Hepatic stellate cell (primary cell): ENCODE measurements around the gene MUC16.
"Not testable (repeated sequence)": the region's sequence is repeated elsewhere in the genome, so short reads cannot be mapped to it uniquely, and the experiment has no call there.

Experiments used
- DNase-seq: peaks from one replicate; pipeline ENCODE4 v3.0.0; 2011; ENCODE audit warnings: low spot score

MUC16 gene

GRCh38 chr19:9009935-9010651 is at the start of gene MUC16:
Gene MUC16, minus strand, starts transcription at chr19:9010409.
- DNase-seq, result no peak

- no peak for DNase-seq
Measured at GRCh38 chr19:9058905-9059667, 48.9 kb upstream of the MUC16 start.

GRCh38 chr19:9057505-9058258 is 47.5 kb upstream of the MUC16 start:
- no peak for DNase-seq

DNA sequence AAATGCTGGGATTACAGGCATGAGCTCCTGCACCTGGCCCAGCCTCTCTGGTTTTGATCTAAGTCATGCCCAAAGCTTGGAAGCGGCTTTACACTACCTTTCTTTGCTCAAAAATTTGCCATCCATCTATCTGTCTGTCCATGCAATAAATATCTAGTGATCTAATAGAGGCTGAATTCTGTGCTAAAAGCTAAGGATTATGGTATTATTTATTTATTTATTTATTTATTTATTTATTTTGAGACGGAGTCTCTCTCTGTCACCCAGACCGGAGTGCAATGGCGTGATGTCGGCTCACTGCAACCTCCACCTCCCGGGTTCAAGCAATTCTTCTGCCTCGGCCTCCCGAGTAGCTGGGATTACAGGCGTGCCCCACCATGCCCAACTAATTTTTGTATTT is 45.9 kb upstream of the MUC16 start:
- not testable (repeated sequence) for DNase-seq

DNA sequence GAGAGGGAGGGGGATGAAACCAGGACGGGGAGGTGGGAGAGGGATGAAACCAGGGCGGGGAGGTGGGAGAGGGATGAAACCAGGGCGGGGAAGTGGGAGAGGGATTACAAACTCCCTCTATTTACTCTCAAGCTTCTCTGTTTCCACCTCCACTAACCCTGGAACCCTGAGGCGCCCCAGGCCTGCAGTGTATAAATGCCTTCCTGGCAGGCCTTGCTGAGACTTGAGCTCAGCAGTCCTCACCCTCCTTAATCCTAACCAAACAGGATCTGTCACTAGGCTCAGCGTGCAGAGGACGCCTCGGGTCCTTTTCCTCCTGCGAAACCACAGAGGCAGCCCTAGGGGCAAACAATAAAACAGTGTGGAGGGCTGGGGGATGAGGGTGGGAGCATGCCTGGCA is 44.6 kb upstream of the MUC16 start:
- no peak for DNase-seq

- no peak for DNase-seq
Measured at GRCh38 chr19:9054207-9054606, 44.0 kb upstream of the MUC16 start.

GRCh38 chr19:9053674-9054073 is 43.5 kb upstream of the MUC16 start:
- DNase-seq, result not testable (repeated sequence)

DNA sequence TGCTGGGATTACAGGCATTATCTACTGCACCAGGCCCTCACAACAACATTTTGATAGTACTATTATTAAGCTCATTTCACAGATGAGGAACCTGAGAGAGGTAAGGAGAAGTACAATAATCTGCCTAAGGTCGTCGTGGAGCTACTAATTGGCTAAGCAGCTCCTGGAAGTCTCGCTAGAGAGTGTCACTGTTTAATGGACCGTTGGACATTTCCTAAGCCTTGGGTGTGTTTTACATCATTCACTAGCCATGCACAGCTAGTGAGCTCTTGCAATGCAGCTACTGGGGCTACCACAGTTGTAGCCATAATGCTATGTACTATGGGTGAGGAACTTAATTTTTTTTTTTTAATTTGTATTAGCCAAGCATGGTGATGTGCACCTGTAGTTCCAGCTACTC is 42.7 kb upstream of the MUC16 start:
- no peak for DNase-seq

DNA sequence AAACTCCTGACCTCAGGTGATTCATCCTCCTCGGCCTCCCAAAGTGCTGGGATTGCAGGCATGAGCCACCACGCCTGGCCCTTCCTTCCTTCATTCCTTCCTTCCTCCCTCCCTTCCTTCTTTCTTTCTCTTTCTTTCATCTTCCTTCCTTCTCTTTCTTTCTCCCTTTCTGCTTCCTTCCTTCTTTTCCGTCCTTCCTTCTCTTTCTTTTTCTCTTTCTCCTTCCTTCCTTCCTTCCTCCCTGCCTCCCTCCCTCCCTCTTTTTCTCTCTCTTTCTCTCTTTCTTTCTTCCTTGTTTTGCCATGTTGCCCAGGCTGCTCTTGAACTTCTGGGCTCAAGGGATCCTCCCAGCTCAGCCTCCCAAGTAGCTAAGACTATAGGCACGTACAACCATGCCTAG is 36.5 kb upstream of the MUC16 start:
- no peak for DNase-seq

GRCh38 chr19:9044449-9044848 is 34.2 kb upstream of the MUC16 start:
- no peak for DNase-seq

- no peak for DNase-seq
Measured at GRCh38 chr19:9043524-9043923, 33.3 kb upstream of the MUC16 start.

DNA sequence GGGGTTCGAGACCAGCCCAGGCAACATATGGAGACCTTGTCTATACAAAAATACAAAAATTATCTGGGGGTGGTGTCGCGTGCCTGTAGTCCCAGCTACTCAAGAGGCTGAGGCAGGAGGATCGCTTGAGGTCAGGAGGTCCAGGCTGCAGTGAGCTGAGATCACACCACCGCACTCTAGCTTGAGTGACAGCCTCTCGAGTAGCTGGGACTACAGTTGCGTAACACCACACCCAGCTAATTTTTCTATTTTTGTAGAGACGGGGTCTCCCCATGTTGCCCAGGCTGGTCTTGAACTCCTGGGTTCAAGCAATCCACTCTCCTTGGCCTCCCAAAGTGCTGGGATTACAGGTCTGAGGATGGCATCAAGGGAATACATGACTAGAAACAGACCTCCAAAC is 30.8 kb upstream of the MUC16 start:
- DNase-seq, result no peak

DNA sequence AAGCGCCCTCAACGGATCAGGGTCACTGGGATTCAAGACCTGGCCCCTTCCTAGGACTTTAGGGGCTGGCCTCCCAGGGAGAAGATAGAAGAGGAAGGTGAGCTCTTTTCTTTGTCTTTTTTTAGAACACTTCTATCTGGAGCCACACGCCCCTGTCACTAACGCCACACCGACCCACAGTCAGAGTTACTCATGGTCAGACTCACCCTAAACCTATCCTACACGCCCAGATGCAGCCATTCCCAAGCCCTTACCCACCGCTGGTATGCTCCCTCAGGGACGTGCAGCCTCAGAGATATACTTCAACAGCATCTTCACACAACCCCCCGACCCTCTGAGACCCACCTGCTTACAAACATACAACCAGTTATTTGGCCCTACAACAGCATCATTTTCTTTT is 29.9 kb upstream of the MUC16 start:
- no peak for DNase-seq

- no peak for DNase-seq
Measured at GRCh38 chr19:9039728-9040127, 29.5 kb upstream of the MUC16 start.

DNA sequence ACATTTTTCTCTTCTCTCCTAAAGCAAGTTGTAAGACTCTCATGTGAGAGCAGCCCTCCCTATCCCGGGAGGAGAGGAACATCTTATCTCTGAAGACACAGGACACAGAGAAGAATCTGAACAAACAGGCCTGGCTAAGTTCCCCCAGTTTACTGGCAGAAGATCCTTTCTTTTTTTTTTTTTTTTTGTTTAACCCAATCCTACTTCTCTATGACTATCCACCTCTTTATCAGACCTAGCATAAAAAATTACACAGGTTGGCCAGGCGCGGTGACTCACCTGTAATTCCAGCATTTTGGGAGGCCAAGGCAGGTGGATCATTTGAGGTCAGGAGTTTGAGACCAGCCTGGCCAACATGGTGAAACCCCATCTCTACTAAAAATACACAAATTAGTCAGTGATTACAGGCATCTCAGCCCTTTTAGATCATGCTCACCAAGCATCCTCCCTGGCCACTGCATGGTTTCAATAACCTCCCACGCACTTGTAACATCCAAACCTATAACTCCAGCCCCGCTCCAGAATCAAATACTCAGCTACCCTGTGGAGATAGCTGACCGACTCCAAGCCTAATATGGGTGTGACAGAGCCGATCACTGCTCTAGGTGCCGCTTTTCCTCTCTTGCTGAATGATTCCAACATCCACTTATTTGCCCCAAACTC is 27.3 kb upstream of the MUC16 start:
- DNase-seq, result no peak

GRCh38 chr19:9032136-9032631 is 22.0 kb upstream of the MUC16 start:
- no peak for DNase-seq

- no peak for DNase-seq
Measured at GRCh38 chr19:9018163-9018875, 8.1 kb upstream of the MUC16 start.

DNA sequence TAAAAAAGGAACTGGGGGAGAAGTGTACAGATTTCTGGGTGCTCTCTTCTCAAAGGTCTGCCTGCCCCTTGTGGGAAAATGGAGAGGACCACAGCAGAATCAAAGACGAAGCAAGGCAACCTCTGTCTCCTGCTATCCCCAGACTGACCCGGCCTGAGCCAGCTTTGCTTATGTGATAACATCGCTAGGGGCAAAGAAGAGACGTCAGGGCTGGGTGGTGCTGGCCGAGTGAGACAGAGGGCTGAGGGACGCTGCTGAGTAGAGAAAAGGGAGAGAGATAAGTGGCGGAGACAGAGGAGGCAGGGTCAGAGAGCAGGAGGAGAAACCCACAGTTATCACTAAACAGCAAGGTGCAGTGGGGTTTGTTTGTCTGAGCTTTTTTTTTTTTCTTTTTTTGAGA is 4.6 kb upstream of the MUC16 start:
- no peak for DNase-seq

- no peak for DNase-seq
Measured at GRCh38 chr19:9013988-9014387, 3.8 kb upstream of the MUC16 start.

GRCh38 chr19:9011875-9012274 is 1.7 kb upstream of the MUC16 start:
- DNase-seq, result no peak

- DNase-seq, result no peak
Measured at GRCh38 chr19:9010693-9011092, 484 bp upstream of the MUC16 start.

GRCh38 chr19:9009431-9009830 is 778 bp downstream of the MUC16 start:
- no peak for DNase-seq
